DND-41 (cell line): ENCODE data around the gene INF2.

Source experiments
- ATAC-seq: fragments of 200-7000 bp; cut with Tn5 transposase; 3 replicates; pipeline ENCODE4 v1.9.1; 2021; ENCODE audit warnings: low read depth; ENCODE audit not compliant: insufficient read depth
- DNase-seq: peaks from one replicate; pipeline ENCODE4 v3.0.0-alpha.2; 2020
- H2AFZ ChIP-seq: 2 replicates; pipeline ENCODE4 v1.6.0; 2012; ENCODE audit warnings: low read depth, low read length
- H3K27ac ChIP-seq: 2 replicates; pipeline ENCODE4 v1.5.1; 2012; ENCODE audit warnings: low read length, inconsistent platforms
- H3K27me3 ChIP-seq: fragments of 200-600 bp; sonication (generic); 2 replicates; pipeline ENCODE4 v1.6.0; 2012; ENCODE audit warnings: low read length, mild to moderate bottlenecking, inconsistent platforms; ENCODE audit not compliant: insufficient read depth, poor library complexity
- H3K36me3 ChIP-seq: 2 replicates; pipeline ENCODE4 v1.5.1; 2012; ENCODE audit warnings: low read length, inconsistent platforms; ENCODE audit not compliant: insufficient read depth
- H3K4me1 ChIP-seq: 2 replicates; pipeline ENCODE4 v1.5.1; 2012; ENCODE audit warnings: mild to moderate bottlenecking, low read length; ENCODE audit not compliant: insufficient read depth
- H3K4me2 ChIP-seq: 2 replicates; pipeline ENCODE4 v1.6.0; 2012; ENCODE audit warnings: mild to moderate bottlenecking, moderate library complexity, low read length, inconsistent platforms; ENCODE audit not compliant: insufficient read depth
- H3K4me3 ChIP-seq, 2 experiments: fragments of 200-600 bp in 1 of 2; shearing (Covaris generic) in 1 of 2; 2 replicates each; pipeline ENCODE4 v1.5.1; 2012 to 2016; ENCODE audit warnings: inconsistent platforms in 2 of 2, low read length in 2 of 2, mild to moderate bottlenecking in 2 of 2, low read depth in 1 of 2, moderate library complexity in 1 of 2
- H3K79me2 ChIP-seq: 2 replicates; pipeline ENCODE4 v1.6.0; 2012; ENCODE audit warnings: low read length, inconsistent platforms; ENCODE audit not compliant: insufficient read depth
- H3K9ac ChIP-seq: 2 replicates; pipeline ENCODE4 v1.6.0; 2012; ENCODE audit warnings: low read depth, mild to moderate bottlenecking, inconsistent platforms, low read length, moderate library complexity
- H3K9me3 ChIP-seq: 2 replicates; pipeline ENCODE4 v1.5.1; 2012; ENCODE audit warnings: low read length, moderate library complexity, mild to moderate bottlenecking, inconsistent platforms; ENCODE audit not compliant: insufficient read depth, severe bottlenecking
- H4K20me1 ChIP-seq: 2 replicates; pipeline ENCODE4 v1.6.0; 2012; ENCODE audit warnings: low read length; ENCODE audit not compliant: insufficient read depth
- CTCF ChIP-seq: IDR thresholded peaks from 2 replicates; pipeline ENCODE4 v1.5.1; 2012; ENCODE audit warnings: borderline replicate concordance, low read length, moderate library complexity, mild to moderate bottlenecking; ENCODE audit not compliant: poor library complexity, severe bottlenecking; ENCODE audit errors: extremely low read depth
- EZH2 ChIP-seq: IDR thresholded peaks from 3 replicates; pipeline ENCODE4 v1.6.1; 2012; ENCODE audit warnings: borderline replicate concordance, low read depth, mild to moderate bottlenecking, moderate library complexity, low read length, inconsistent platforms; ENCODE audit not compliant: severe bottlenecking

INF2 gene

GRCh38 chr14:104715416-104715815, 26.0 kb downstream of the INF2 start:
- no peak overlapping the region for H3K9ac ChIP-seq
- H3K27me3 ChIP-seq = no peaks in the 10 kb centered on the region
- no peak for ATAC-seq
- DNase-seq = no peak
- no peak overlapping the region for H3K4me2 ChIP-seq
- H3K9me3 ChIP-seq = no peaks in the 10 kb centered on the region
- no peaks in the 10 kb centered on the region for H3K79me2 ChIP-seq
- no peak overlapping the region for H2AFZ ChIP-seq
- TF ChIP-seq CTCF (no peak), EZH2 (no peak)
- no peaks in the 10 kb centered on the region for H3K4me1 ChIP-seq
- H3K4me3 ChIP-seq = no peak overlapping the region
- peaks cover 8% of the 10 kb centered on the region; the same call in 1 of the 2 replicates for H4K20me1 ChIP-seq
- peaks cover 68% of the 10 kb centered on the region for H3K36me3 ChIP-seq
- no peak overlapping the region for H3K27ac ChIP-seq

- Histone ChIP-seq H4K20me1 (peaks cover 6% of the 10 kb centered on the region; the same call in 1 of the 2 replicates), H3K4me1 (no peaks in the 10 kb centered on the region), H2AFZ (no peak overlapping the region), H3K27me3 (no peaks in the 10 kb centered on the region), H3K9me3 (no peaks in the 10 kb centered on the region), H3K27ac (no peak overlapping the region), H3K4me2 (no peak overlapping the region), H3K79me2 (no peaks in the 10 kb centered on the region), H3K9ac (no peak overlapping the region), H3K36me3 (peaks cover 64% of the 10 kb centered on the region), H3K4me3 (no peak overlapping the region)
- TF ChIP-seq EZH2 (no peak), CTCF (no peak)
- DNase-seq (no peak), ATAC-seq (no peak)
These were observed 26.5 kb downstream of the INF2 start for GRCh38 chr14:104715871-104716270.

- ATAC-seq (no peak), DNase-seq (no peak)
- Histone ChIP-seq H3K4me2 (no peak overlapping the region), H3K27ac (no peak overlapping the region), H3K36me3 (peaks cover 51% of the 10 kb centered on the region), H2AFZ (no peak overlapping the region), H3K9ac (no peak overlapping the region), H3K79me2 (no peaks in the 10 kb centered on the region), H3K4me3 (no peak overlapping the region), H3K4me1 (no peaks in the 10 kb centered on the region), H3K27me3 (no peaks in the 10 kb centered on the region), H3K9me3 (no peaks in the 10 kb centered on the region), H4K20me1 (peaks cover 10% of the 10 kb centered on the region; the same call in 1 of the 2 replicates)
- TF ChIP-seq EZH2 (no peak), CTCF (no peak)
These were observed 27.7 kb downstream of the INF2 start for GRCh38 chr14:104717137-104717536.

- no peak for TF ChIP-seq CTCF
- TF ChIP-seq EZH2 = no peak
- no peaks in the 10 kb centered on the region for H3K9me3 ChIP-seq
- no peak overlapping the region for H3K4me3 ChIP-seq
- ATAC-seq = no peak
- H3K79me2 ChIP-seq = no peaks in the 10 kb centered on the region
- H2AFZ ChIP-seq = no peak overlapping the region
- H3K27me3 ChIP-seq = no peaks in the 10 kb centered on the region
- H3K4me1 ChIP-seq = no peaks in the 10 kb centered on the region
- no peak overlapping the region for H3K27ac ChIP-seq
- no peak for DNase-seq
- no peak overlapping the region for H3K4me2 ChIP-seq
- no peak overlapping the region for H3K9ac ChIP-seq
- peaks cover 11% of the 10 kb centered on the region for H4K20me1 ChIP-seq
- H3K36me3 ChIP-seq = peaks cover 46% of the 10 kb centered on the region
These were observed 28.2 kb downstream of the INF2 start for GRCh38 chr14:104717646-104718045.
